ENCODE results near the gene TRIM69. TPM values are rescaled to one million over a fixed set of nuclear protein-coding genes. Genes with fewer than 3 reads are reported as not detected.
A peak's percentile ranks its signal among the peaks of the same experiment; 100 is the strongest.
"Not testable (repeated sequence)": the region's sequence is repeated elsewhere in the genome, so short reads cannot be mapped to it uniquely, and the experiment has no call there.

Gene TRIM69, protein sequence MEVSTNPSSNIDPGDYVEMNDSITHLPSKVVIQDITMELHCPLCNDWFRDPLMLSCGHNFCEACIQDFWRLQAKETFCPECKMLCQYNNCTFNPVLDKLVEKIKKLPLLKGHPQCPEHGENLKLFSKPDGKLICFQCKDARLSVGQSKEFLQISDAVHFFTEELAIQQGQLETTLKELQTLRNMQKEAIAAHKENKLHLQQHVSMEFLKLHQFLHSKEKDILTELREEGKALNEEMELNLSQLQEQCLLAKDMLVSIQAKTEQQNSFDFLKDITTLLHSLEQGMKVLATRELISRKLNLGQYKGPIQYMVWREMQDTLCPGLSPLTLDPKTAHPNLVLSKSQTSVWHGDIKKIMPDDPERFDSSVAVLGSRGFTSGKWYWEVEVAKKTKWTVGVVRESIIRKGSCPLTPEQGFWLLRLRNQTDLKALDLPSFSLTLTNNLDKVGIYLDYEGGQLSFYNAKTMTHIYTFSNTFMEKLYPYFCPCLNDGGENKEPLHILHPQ
- 7.5 TPM for total RNA-seq

DNA sequence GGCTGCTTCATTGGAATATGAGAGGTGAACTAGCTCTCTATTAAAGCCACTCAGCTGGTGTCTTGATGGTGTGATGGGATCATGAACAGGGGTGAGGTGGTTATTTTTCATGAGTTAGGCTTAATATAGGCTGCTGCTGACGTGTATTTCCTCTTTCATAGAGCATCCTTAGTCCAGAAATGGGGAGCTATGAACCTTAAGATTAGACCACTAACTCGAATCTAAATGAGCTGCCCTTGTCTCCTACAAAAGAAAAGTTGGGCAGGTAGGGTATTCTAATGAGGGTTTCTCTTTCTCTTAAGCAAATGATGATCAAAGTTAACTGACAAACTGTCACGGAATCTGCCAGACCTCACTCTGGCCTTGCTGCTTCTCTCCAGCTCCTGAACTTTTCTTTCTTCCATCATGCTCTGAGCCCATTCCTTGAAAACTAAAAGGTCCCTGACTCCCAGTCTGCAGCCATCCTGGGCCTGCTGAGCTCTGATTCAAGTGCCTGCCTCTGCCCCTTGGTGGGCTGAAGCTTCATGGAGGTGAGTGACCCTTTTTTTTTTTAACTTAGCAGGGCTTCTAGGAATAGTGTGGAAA is at the start of gene TRIM69:
Gene TRIM69, plus strand, starts transcription at position 348 of the 585 bp plus-strand sequence. Its CDS starts 177 bp downstream, at position 525.
- peaks cover 41% of the 10 kb centered on the region for H3K4me1 ChIP-seq (ENCODE audit: insufficient read depth, low read length)
- no peak within 1 kb of the TSS for H3K4me3 ChIP-seq (ENCODE audit: low read length)
- no peaks in the 10 kb centered on the region for H3K27me3 ChIP-seq (ENCODE audit: insufficient read depth, low read length)
- no peaks in the 10 kb centered on the region for H3K9me3 ChIP-seq (ENCODE audit: low read depth, low read length)

- H3K27me3 ChIP-seq (ENCODE audit: insufficient read depth, low read length): not testable (repeated sequence)
Observed at GRCh38 chr15:44689318-44689717, 47.0 kb upstream of the TRIM69 start.

GRCh38 chr15:44690245-44690644 is 46.1 kb upstream of the TRIM69 start:
- H3K4me1 ChIP-seq (ENCODE audit: insufficient read depth, low read length); H3K27me3 ChIP-seq (ENCODE audit: insufficient read depth, low read length); H3K9me3 ChIP-seq (ENCODE audit: low read depth, low read length); H3K4me3 ChIP-seq (ENCODE audit: low read length): not testable (repeated sequence)

More at GRCh38 chr15:44689318-44689717, 47.0 kb upstream of the TRIM69 start:
- not testable (repeated sequence) for H3K4me3 ChIP-seq (ENCODE audit: low read length); H3K9me3 ChIP-seq (ENCODE audit: low read depth, low read length); H3K4me1 ChIP-seq (ENCODE audit: insufficient read depth, low read length)

DNA sequence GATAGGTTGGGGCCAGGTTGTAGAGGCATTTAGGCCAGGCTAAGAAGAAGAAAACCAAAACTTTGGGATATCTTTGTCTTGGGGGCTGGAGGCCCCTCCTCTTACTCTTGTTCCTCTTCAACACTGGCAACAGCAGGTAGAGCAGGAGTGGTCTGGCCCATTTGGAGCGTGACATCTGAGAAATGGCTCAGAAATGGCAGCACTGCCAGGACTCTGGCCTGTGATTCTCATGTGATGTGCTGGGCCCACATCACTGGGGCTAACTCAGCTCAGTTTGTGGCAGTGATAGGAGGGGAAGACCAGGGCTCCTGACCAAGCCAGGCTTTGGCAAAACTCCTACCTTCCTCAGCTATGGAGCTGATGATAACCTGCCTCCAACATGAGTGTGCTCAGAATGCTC is 43.7 kb upstream of the TRIM69 start:
- Histone ChIP-seq H3K4me1 (ENCODE audit: insufficient read depth, low read length) (no peaks in the 10 kb centered on the region), H3K9me3 (ENCODE audit: low read depth, low read length) (no peaks in the 10 kb centered on the region), H3K27me3 (ENCODE audit: insufficient read depth, low read length) (no peaks in the 10 kb centered on the region), H3K4me3 (ENCODE audit: low read length) (no peak overlapping the region)

DNA sequence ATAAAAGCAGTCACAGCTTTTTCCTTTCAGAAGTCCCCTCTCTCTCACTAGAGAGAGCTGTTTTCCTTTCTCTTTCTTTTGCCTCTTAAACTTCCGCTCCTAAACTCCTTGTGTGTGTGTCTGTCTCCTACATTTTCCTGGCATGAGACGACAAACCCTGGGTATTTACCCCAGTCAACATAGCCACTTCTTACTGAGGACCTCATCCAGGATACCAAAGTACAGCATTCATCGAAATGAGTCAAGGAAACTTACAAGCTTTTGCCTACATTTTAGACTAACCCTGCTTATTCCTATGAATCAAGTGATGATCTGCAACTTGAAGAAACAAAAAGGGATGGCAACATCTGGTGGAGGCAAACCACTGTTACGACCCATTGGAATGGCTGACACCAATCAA is 41.9 kb upstream of the TRIM69 start:
- Histone ChIP-seq H3K4me3 (ENCODE audit: low read length) (no peak overlapping the region), H3K4me1 (ENCODE audit: insufficient read depth, low read length) (peaks cover 4% of the 10 kb centered on the region), H3K9me3 (ENCODE audit: low read depth, low read length) (no peaks in the 10 kb centered on the region), H3K27me3 (ENCODE audit: insufficient read depth, low read length) (no peaks in the 10 kb centered on the region)

GRCh38 chr15:44695294-44695693 is 41.0 kb upstream of the TRIM69 start:
- no peaks in the 10 kb centered on the region for H3K27me3 ChIP-seq (ENCODE audit: insufficient read depth, low read length)
- no peak overlapping the region for H3K4me3 ChIP-seq (ENCODE audit: low read length)
- H3K4me1 ChIP-seq (ENCODE audit: insufficient read depth, low read length): peaks cover 4% of the 10 kb centered on the region
- no peaks in the 10 kb centered on the region for H3K9me3 ChIP-seq (ENCODE audit: low read depth, low read length)

DNA sequence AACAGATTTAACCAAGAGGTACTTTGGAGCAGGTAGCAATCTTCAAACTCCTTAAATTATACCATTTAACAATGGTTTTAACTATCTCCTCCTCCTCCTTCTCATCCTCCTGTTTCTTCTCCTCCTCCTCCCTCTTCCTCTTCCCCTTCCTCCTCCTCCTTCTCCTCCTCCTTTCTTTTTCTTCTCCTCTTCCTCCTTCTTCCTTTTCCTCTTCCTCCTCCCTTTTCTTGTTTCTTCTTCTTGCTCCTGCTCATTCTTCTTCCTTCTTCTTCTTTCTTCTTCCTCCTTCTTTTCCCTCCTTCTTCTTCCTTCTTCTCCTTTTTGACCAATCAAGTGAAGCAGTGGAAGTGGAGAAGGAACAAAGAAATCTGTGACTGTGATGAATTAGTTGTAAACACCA is 39.3 kb upstream of the TRIM69 start:
- no peaks in the 10 kb centered on the region for H3K27me3 ChIP-seq (ENCODE audit: insufficient read depth, low read length)
- peaks cover 4% of the 10 kb centered on the region for H3K4me1 ChIP-seq (ENCODE audit: insufficient read depth, low read length)
- H3K4me3 ChIP-seq (ENCODE audit: low read length): no peak overlapping the region
- peaks cover 4% of the 10 kb centered on the region for H3K9me3 ChIP-seq (ENCODE audit: low read depth, low read length)

GRCh38 chr15:44698641-44699040 is 37.7 kb upstream of the TRIM69 start:
- Histone ChIP-seq H3K27me3 (ENCODE audit: insufficient read depth, low read length) (no peaks in the 10 kb centered on the region), H3K9me3 (ENCODE audit: low read depth, low read length) (peaks cover 9% of the 10 kb centered on the region), H3K4me3 (ENCODE audit: low read length) (no peak overlapping the region), H3K4me1 (ENCODE audit: insufficient read depth, low read length) (peaks cover 4% of the 10 kb centered on the region)

DNA sequence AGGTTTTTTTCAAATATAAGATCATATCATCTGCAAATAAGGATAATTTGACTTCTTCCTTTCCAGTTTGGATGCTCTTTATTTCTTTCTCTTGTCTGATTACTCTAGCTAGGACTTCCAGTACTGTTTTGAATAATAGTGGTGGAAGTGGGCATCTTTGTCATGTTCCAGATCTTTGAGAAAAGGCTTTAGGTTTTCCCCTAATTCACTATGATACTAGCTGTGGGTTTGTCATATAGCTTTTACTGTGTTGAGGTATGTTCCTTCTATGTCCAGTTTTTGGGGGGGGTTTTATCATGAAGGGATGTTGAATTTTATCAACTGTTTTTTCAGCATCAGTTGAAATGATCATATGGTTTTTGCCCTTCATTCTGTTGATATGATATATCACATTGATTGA is 35.7 kb upstream of the TRIM69 start:
- H3K27me3 ChIP-seq (ENCODE audit: insufficient read depth, low read length); H3K4me1 ChIP-seq (ENCODE audit: insufficient read depth, low read length); H3K4me3 ChIP-seq (ENCODE audit: low read length): not testable (repeated sequence)
- peaks cover 11% of the 10 kb centered on the region for H3K9me3 ChIP-seq (ENCODE audit: low read depth, low read length)

- H3K4me3 ChIP-seq (ENCODE audit: low read length): no peak overlapping the region
- H3K4me1 ChIP-seq (ENCODE audit: insufficient read depth, low read length): peaks cover 16% of the 10 kb centered on the region
- H3K27me3 ChIP-seq (ENCODE audit: insufficient read depth, low read length): no peaks in the 10 kb centered on the region
- H3K9me3 ChIP-seq (ENCODE audit: low read depth, low read length): peaks cover 11% of the 10 kb centered on the region
Observed at GRCh38 chr15:44705986-44706385, 30.3 kb upstream of the TRIM69 start.

- Histone ChIP-seq H3K4me1 (ENCODE audit: insufficient read depth, low read length) (peaks cover 16% of the 10 kb centered on the region), H3K27me3 (ENCODE audit: insufficient read depth, low read length) (no peaks in the 10 kb centered on the region), H3K4me3 (ENCODE audit: low read length) (no peak overlapping the region)
Observed at GRCh38 chr15:44706401-44706800, 29.9 kb upstream of the TRIM69 start.

GRCh38 chr15:44706946-44707636 is 29.2 kb upstream of the TRIM69 start:
- Histone ChIP-seq H3K9me3 (ENCODE audit: low read depth, low read length) (peaks cover 6% of the 10 kb centered on the region), H3K4me3 (ENCODE audit: low read length) (no peak overlapping the region), H3K27me3 (ENCODE audit: insufficient read depth, low read length) (no peaks in the 10 kb centered on the region), H3K4me1 (ENCODE audit: insufficient read depth, low read length) (peaks cover 16% of the 10 kb centered on the region)

More at GRCh38 chr15:44706401-44706800, 29.9 kb upstream of the TRIM69 start:
- H3K9me3 ChIP-seq (ENCODE audit: low read depth, low read length): peaks cover 11% of the 10 kb centered on the region

- no peaks in the 10 kb centered on the region for H3K9me3 ChIP-seq (ENCODE audit: low read depth, low read length)
- H3K4me3 ChIP-seq (ENCODE audit: low read length): peak overlapping the region; percentile 100
- peaks cover 37% of the 10 kb centered on the region for H3K4me1 ChIP-seq (ENCODE audit: insufficient read depth, low read length)
- H3K27me3 ChIP-seq (ENCODE audit: insufficient read depth, low read length): no peaks in the 10 kb centered on the region
Observed at GRCh38 chr15:44710236-44711095, 25.9 kb upstream of the TRIM69 start.

DNA sequence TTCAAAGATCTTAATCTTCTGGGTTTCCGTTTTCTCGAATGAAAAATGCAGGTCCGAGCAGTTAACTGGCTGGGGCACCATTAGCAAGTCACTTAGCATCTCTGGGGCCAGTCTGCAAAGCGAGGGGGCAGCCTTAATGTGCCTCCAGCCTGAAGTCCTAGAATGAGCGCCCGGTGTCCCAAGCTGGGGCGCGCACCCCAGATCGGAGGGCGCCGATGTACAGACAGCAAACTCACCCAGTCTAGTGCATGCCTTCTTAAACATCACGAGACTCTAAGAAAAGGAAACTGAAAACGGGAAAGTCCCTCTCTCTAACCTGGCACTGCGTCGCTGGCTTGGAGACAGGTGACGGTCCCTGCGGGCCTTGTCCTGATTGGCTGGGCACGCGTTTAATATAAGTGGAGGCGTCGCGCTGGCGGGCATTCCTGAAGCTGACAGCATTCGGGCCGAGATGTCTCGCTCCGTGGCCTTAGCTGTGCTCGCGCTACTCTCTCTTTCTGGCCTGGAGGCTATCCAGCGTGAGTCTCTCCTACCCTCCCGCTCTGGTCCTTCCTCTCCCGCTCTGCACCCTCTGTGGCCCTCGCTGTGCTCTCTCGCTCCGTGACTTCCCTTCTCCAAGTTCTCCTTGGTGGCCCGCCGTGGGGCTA is 25.1 kb upstream of the TRIM69 start, which contains the start of the genes B2M and PATL2:
Gene B2M, plus strand, starts transcription at position 422 of the 647 bp plus-strand sequence. Its CDS starts 30 bp downstream, at position 452.
Gene PATL2, minus strand, starts transcription at position 228 of the 647 bp plus-strand sequence. CDS start 34,833 bp downstream, outside the sequence.
- H3K4me1 ChIP-seq (ENCODE audit: insufficient read depth, low read length): peaks cover 45% of the 10 kb centered on the region
- H3K27me3 ChIP-seq (ENCODE audit: insufficient read depth, low read length): no peaks in the 10 kb centered on the region
- H3K4me3 ChIP-seq (ENCODE audit: low read length): peak within 1 kb of the TSS; percentile 100
- no peaks in the 10 kb centered on the region for H3K9me3 ChIP-seq (ENCODE audit: low read depth, low read length)
